Activated CD4-positive, alpha-beta T cell treated with anti-CD3 and anti-CD28 coated beads, Interleukin-2, amount 10 ng/mL, durations not matched to agents 24 days and 14 days (primary cell): ENCODE measurements around the gene SLC4A9. TPM values are rescaled to one million over a fixed set of nuclear protein-coding genes. Genes with fewer than 3 reads are reported as not detected.

Experiments used
- DNase-seq: peaks from one replicate; pipeline ENCODE4 v3.0.0; 2022
- H3K27ac Mint-ChIP-seq: one replicate; pipeline ENCODE4 v1.8.0; 2022; ENCODE audit warnings: mild to moderate bottlenecking, mixed read lengths
- H3K27me3 Mint-ChIP-seq: one replicate; pipeline ENCODE4 v1.8.0; 2022; ENCODE audit warnings: mixed read lengths
- H3K36me3 Mint-ChIP-seq: one replicate; pipeline ENCODE4 v1.8.0; 2022; ENCODE audit warnings: low read depth, mild to moderate bottlenecking, mixed read lengths
- H3K4me1 Mint-ChIP-seq: one replicate; pipeline ENCODE4 v1.8.0; 2021; ENCODE audit warnings: mixed read lengths
- H3K4me3 Mint-ChIP-seq: one replicate; pipeline ENCODE4 v1.8.0; 2022; ENCODE audit warnings: mild to moderate bottlenecking, moderate library complexity, mixed read lengths
- H3K9me3 Mint-ChIP-seq: one replicate; pipeline ENCODE4 v1.8.0; 2021; ENCODE audit warnings: mixed read lengths
- intact Hi-C: fragments of 100-400 bp; cut with micrococcal nuclease; formaldehyde crosslinking; loops from one replicate; pipeline ENCODE4 v1.15.1; 2023
- total RNA-seq: library from RNA; stranded (reverse); gene quantifications from 2 replicates; pipeline ENCODE4 v1.2.3, GENCODE V29; 2022

The SLC4A9 gene
- total RNA-seq, 1 donor from 2014 or later, result not detected

GRCh38 chr5:140325486-140325885 is 34.5 kb upstream of the SLC4A9 start:
- Mint-ChIP-seq H3K9me3 (peaks cover 8% of the 10 kb centered on the region), H3K27me3 (peaks cover 3% of the 10 kb centered on the region), H3K36me3 (no peaks in the 10 kb centered on the region), H3K27ac (no peak overlapping the region), H3K4me1 (peaks cover 12% of the 10 kb centered on the region), H3K4me3 (no peak overlapping the region)
- intact Hi-C loops, result no loop called here
- DNase-seq, result no peak

DNA sequence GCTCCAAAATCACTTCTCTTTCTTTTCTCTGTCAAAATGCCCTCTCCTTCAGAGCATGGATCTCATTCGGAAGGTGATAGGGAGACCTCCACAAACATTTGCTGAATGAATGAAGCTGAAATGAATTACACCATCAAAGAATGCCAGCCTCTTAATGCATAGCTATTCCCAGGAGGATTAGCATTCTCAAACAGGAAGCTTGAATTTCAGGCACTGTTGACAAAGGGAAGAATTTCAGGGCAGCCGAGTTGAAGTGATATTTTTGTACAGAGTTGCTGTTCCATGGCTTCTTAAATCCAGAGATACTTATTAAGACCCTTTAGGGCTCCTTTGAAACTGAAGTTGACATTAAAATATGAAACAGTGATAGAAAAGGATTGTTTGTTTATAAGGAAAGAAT is 32.4 kb upstream of the SLC4A9 start:
- H3K4me3 Mint-ChIP-seq, result no peak overlapping the region
- no peak overlapping the region for H3K27ac Mint-ChIP-seq
- DNase-seq, result no peak
- peaks cover 3% of the 10 kb centered on the region for H3K27me3 Mint-ChIP-seq
- intact Hi-C loops, result loop anchor here (2.0 kb wide), 1 partner anchor 13 kb away; no protein-coding TSS in a partner anchor
- peaks cover 12% of the 10 kb centered on the region for H3K4me1 Mint-ChIP-seq
- H3K9me3 Mint-ChIP-seq, result no peaks in the 10 kb centered on the region
- peaks cover 9% of the 10 kb centered on the region for H3K36me3 Mint-ChIP-seq

DNA sequence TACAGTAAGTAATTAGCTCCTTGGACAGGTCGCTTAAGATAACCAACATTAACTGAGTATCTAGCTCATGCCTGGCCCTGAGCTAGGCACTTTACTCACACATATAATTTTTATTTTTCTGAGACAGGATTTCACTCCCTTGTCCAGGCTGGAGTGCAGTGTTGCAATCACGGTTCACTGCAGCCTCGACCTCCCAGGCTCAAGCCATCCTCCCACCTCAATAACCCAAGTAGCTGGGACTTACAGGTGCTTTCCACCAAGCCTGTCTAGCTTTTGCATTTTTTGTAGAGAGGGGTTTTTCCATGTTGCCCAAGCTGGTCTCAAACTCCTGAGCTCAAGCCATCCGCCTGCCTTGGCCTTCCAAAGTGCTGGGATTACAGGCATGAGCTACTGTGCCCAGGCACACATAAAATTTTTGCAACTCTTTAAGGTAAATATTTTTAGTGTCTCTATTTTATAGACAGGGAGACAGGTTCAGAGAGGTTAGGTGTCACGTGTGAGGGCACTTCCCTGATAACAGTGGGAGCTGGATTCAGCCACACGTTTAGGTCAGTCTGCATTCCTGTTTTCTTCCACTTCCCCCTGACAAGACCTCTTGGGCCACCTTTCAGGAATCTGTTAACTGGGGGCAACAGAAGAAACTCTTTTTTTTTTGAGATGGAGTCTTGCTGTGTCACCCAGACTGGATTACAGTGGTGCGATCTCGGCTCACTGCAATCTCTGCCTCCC is 31.8 kb upstream of the SLC4A9 start:
- no peak for DNase-seq
- Mint-ChIP-seq H3K27ac (no peak overlapping the region), H3K9me3 (no peaks in the 10 kb centered on the region), H3K27me3 (peaks cover 3% of the 10 kb centered on the region), H3K36me3 (peaks cover 15% of the 10 kb centered on the region), H3K4me1 (peaks cover 12% of the 10 kb centered on the region), H3K4me3 (no peak overlapping the region)
- intact Hi-C loops, result no loop called here

GRCh38 chr5:140329739-140330481 is 30.1 kb upstream of the SLC4A9 start:
- Mint-ChIP-seq H3K4me3 (no peak overlapping the region), H3K27ac (no peak overlapping the region), H3K9me3 (no peaks in the 10 kb centered on the region), H3K4me1 (peaks cover 6% of the 10 kb centered on the region), H3K27me3 (peaks cover 3% of the 10 kb centered on the region), H3K36me3 (peaks cover 30% of the 10 kb centered on the region)
- no peak for DNase-seq
- intact Hi-C loops, result no loop called here

- Mint-ChIP-seq H3K36me3 (peaks cover 44% of the 10 kb centered on the region), H3K27ac (no peak overlapping the region), H3K27me3 (no peaks in the 10 kb centered on the region), H3K4me3 (no peak overlapping the region), H3K4me1 (peaks cover 6% of the 10 kb centered on the region), H3K9me3 (no peaks in the 10 kb centered on the region)
- intact Hi-C loops, result no loop called here
- no peak for DNase-seq
Observed at GRCh38 chr5:140331638-140332037, 28.4 kb upstream of the SLC4A9 start.

DNA sequence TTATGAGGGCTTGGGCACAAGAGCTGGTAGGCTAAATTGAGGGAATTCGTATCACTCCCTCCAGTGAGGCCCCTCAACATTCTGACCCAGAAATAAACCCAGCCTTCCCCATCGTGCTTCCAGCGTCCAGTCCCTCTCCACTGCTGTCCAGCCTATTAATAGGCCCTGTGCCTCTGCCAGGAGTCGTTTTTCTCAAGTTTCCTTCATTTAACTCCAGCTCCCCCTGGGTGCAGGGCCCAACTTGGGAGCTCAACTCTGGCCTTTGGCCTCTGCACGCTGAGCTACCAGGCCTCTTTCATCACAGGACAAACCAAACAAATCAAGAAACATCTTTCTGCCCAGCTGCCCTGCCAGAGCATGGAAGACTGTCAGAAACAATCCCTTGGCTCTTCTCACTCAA is 23.6 kb upstream of the SLC4A9 start:
- H3K27ac Mint-ChIP-seq, result no peak overlapping the region
- H3K4me3 Mint-ChIP-seq, result no peak overlapping the region
- intact Hi-C loops, result no loop called here
- H3K36me3 Mint-ChIP-seq, result peaks cover 74% of the 10 kb centered on the region
- no peaks in the 10 kb centered on the region for H3K27me3 Mint-ChIP-seq
- no peak for DNase-seq
- no peaks in the 10 kb centered on the region for H3K9me3 Mint-ChIP-seq
- H3K4me1 Mint-ChIP-seq, result peaks cover 35% of the 10 kb centered on the region

DNA sequence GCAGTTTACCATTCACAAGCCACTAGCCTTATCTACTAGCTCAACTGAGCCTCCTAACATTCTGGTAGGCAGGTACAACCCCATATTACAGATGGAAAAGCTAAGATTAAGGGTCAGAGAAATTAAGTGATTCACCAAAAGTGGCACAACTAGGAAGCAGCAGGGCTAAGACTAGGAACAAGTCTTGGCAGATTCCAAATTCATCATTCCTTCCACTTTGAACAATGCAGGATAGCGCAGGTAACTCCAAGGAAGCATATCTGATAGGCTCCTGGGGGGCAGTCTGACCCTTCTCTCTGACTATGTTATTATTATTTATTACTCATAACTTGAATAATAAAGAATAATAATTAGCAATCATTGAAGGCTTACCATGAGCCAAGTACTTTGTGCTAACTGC is 22.1 kb upstream of the SLC4A9 start:
- H3K36me3 Mint-ChIP-seq, result peaks cover 74% of the 10 kb centered on the region
- DNase-seq, result no peak
- H3K4me3 Mint-ChIP-seq, result no peak overlapping the region
- H3K27me3 Mint-ChIP-seq, result no peaks in the 10 kb centered on the region
- intact Hi-C loops, result no loop called here
- H3K9me3 Mint-ChIP-seq, result no peaks in the 10 kb centered on the region
- no peak overlapping the region for H3K27ac Mint-ChIP-seq
- H3K4me1 Mint-ChIP-seq, result peaks cover 49% of the 10 kb centered on the region

DNA sequence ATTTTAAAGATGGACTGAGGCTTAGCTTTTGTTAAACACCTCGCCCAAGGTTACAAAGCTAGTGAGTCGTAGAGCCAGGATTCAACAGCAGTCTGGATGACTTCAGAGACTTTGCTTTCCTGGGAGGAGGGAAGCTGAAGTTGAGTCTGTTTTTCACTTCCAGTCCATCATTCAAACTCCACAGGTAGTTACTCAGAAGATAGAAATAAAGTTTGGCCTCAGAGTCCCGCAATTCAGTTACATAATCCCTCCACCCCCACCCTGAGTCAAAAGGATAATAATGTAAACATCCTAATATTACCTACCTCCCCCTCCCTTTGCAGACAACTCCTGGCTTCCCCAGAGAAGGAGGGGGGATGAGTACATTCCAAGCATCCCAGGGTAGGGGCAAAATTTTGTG is 21.7 kb upstream of the SLC4A9 start:
- no peak for DNase-seq
- H3K4me3 Mint-ChIP-seq, result no peak overlapping the region
- no peak overlapping the region for H3K27ac Mint-ChIP-seq
- peaks cover 74% of the 10 kb centered on the region for H3K36me3 Mint-ChIP-seq
- intact Hi-C loops, result no loop called here
- no peaks in the 10 kb centered on the region for H3K27me3 Mint-ChIP-seq
- H3K9me3 Mint-ChIP-seq, result no peaks in the 10 kb centered on the region
- peaks cover 53% of the 10 kb centered on the region for H3K4me1 Mint-ChIP-seq

GRCh38 chr5:140338908-140339307 is 21.1 kb upstream of the SLC4A9 start:
- Mint-ChIP-seq H3K4me3 (no peak overlapping the region), H3K9me3 (no peaks in the 10 kb centered on the region), H3K27ac (no peak overlapping the region), H3K4me1 (peaks cover 59% of the 10 kb centered on the region), H3K36me3 (peaks cover 73% of the 10 kb centered on the region), H3K27me3 (no peaks in the 10 kb centered on the region)
- no peak for DNase-seq
- intact Hi-C loops, result no loop called here

DNA sequence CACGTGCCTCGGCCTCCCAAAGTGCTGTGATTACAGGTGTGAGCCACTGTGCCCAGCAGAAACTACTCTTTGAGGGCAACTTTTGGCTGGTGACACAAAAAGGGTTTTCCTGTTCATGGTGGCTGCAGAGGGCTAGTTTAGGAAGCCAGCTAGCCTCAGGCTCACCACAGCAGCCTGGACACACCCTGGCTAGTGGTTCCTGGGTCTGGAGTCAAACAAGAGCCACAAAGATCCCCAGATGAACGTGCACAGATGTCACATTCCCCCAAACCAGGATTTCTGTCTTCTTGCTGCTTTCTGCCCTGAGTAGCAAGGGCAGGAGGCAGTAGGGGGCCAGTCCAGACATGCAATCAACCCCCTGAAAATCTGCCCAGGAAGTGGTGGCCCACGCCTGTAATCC is 20.4 kb upstream of the SLC4A9 start:
- no peak for DNase-seq
- Mint-ChIP-seq H3K36me3 (peaks cover 72% of the 10 kb centered on the region), H3K27me3 (no peaks in the 10 kb centered on the region), H3K4me3 (no peak overlapping the region), H3K4me1 (peaks cover 65% of the 10 kb centered on the region), H3K9me3 (no peaks in the 10 kb centered on the region), H3K27ac (no peak overlapping the region)
- intact Hi-C loops, result loop anchor here (2.0 kb wide), 1 partner anchor 13 kb away; no protein-coding TSS in a partner anchor

DNA sequence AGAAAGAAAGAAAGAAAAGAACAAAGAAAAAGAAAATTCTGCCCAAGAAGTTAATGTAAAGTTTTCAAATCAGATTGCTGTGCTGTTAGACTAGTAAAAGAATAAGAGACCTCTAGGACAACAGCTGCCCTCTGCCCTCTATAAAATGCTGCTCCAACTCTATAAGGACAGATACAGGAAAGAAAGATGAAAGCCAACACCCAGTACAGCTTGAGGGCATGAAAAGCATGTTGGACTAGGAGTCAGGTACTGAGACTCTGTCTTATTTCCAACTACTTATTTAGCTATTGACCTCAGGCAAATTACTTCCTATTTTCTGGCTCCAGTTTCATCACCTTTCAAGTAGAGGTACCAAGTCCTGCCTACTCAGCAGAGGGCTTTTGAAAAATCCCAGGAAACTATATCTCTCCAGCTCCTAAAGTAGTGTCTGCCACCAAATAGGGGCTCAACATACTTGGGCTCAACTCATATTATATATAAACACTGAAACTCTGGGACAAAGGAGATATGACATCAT is 19.3 kb upstream of the SLC4A9 start:
- no peaks in the 10 kb centered on the region for H3K27me3 Mint-ChIP-seq
- H3K27ac Mint-ChIP-seq, result peak overlapping the region; percentile 98
- intact Hi-C loops, result loop anchor here (2.0 kb wide), 1 partner anchor 14 kb away; no protein-coding TSS in a partner anchor
- H3K4me1 Mint-ChIP-seq, result peaks cover 66% of the 10 kb centered on the region
- H3K36me3 Mint-ChIP-seq, result peaks cover 68% of the 10 kb centered on the region
- peak overlapping the region; percentile 89 for H3K4me3 Mint-ChIP-seq
- no peaks in the 10 kb centered on the region for H3K9me3 Mint-ChIP-seq
- DNase-seq, result no peak

DNA sequence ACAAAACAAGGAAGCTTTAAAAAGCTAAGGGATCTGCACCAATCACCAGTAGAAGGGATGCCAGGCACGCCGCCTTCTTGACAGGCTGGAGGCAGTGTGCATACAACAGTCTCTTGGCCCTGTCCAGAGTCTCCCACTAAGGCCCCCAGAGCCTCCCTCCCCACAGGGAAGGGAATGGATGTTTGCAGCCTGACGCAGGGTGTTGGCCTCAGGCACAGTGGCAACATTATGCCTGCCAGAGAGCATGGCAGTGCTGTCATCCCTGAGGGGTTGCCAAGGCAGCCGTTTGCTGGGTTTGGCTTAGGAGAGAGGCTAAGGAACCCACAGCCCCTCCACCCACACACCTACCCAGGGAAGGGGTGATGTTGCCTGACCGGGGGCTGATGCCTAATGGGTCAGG is 18.4 kb upstream of the SLC4A9 start:
- H3K27me3 Mint-ChIP-seq, result no peaks in the 10 kb centered on the region

DNA sequence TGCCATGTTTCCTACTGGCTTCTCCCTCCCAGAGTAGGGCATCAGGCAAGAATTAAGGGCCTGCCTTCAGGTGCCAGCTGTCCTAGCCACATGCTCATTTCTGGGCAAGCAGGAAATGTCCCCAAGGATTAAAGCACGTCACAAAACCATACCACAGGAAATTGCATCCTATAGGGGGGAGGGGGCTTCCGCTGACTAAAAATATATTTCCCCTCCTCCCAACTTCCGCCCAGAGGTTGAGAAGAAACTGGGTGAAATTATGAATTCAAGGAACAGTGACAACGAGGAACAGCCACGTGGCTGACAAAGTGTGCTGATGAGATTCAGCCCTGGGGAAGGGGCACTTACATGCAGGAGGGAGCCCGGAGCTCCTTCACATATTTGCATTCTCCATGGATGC is 17.7 kb upstream of the SLC4A9 start:
- intact Hi-C loops, result no loop called here
- H3K27me3 Mint-ChIP-seq, result no peaks in the 10 kb centered on the region
- no peaks in the 10 kb centered on the region for H3K9me3 Mint-ChIP-seq
- DNase-seq, result peak; percentile 87
- peaks cover 55% of the 10 kb centered on the region for H3K36me3 Mint-ChIP-seq
- H3K4me3 Mint-ChIP-seq, result peak overlapping the region; percentile 89
- H3K4me1 Mint-ChIP-seq, result peaks cover 66% of the 10 kb centered on the region
- peak overlapping the region; percentile 98 for H3K27ac Mint-ChIP-seq

More for the DNA sequence above, 18.4 kb upstream of the SLC4A9 start:
- H3K9me3 Mint-ChIP-seq, result no peaks in the 10 kb centered on the region
- H3K4me3 Mint-ChIP-seq, result peak overlapping the region; percentile 89
- intact Hi-C loops, result loop anchor here (2.0 kb wide), 1 partner anchor 15 kb away; no protein-coding TSS in a partner anchor
- peaks cover 60% of the 10 kb centered on the region for H3K36me3 Mint-ChIP-seq
- peak overlapping the region; percentile 98 for H3K27ac Mint-ChIP-seq
- peaks cover 66% of the 10 kb centered on the region for H3K4me1 Mint-ChIP-seq
- DNase-seq, result peak; percentile 62

DNA sequence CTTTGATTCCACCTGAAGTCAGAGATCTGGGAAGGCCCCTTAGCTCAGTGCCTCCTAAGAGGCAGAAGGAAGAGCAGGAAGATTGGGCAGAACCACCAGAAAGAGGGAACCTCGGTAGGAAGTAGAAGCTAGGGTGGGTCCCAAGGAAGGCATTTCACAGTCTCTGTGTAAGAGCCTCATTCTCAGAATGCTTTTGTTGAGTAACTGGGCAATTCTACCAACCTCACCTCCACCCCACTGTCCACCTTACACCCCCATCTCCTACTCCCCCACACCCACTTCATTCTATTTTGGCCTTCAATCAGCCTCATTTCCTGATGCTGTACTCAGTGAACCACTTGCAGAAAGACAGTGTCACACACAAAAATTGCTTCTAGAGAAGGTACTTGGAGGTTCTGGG is 17.1 kb upstream of the SLC4A9 start:
- peaks cover 50% of the 10 kb centered on the region for H3K36me3 Mint-ChIP-seq
- intact Hi-C loops, result no loop called here
- H3K9me3 Mint-ChIP-seq, result no peaks in the 10 kb centered on the region
- no peaks in the 10 kb centered on the region for H3K27me3 Mint-ChIP-seq
- H3K27ac Mint-ChIP-seq, result peak overlapping the region; percentile 98
- H3K4me1 Mint-ChIP-seq, result peaks cover 64% of the 10 kb centered on the region
- peak; percentile 65 for DNase-seq
- H3K4me3 Mint-ChIP-seq, result peak overlapping the region; percentile 89
